HG02852 (cell line): ENCODE measurements around the gene DAP.
"Not testable (repeated sequence)": the region's sequence is repeated elsewhere in the genome, so short reads cannot be mapped to it uniquely, and the experiment has no call there.

Experiments used
- ATAC-seq: cut with Tn5 transposase; IDR thresholded peaks from one replicate; pipeline ENCODE4 v1.9.1; 2021; ENCODE audit warnings: mild to moderate bottlenecking, moderate library complexity; ENCODE audit not compliant: unreplicated experiment

DAP gene, protein sequence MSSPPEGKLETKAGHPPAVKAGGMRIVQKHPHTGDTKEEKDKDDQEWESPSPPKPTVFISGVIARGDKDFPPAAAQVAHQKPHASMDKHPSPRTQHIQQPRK

DNA sequence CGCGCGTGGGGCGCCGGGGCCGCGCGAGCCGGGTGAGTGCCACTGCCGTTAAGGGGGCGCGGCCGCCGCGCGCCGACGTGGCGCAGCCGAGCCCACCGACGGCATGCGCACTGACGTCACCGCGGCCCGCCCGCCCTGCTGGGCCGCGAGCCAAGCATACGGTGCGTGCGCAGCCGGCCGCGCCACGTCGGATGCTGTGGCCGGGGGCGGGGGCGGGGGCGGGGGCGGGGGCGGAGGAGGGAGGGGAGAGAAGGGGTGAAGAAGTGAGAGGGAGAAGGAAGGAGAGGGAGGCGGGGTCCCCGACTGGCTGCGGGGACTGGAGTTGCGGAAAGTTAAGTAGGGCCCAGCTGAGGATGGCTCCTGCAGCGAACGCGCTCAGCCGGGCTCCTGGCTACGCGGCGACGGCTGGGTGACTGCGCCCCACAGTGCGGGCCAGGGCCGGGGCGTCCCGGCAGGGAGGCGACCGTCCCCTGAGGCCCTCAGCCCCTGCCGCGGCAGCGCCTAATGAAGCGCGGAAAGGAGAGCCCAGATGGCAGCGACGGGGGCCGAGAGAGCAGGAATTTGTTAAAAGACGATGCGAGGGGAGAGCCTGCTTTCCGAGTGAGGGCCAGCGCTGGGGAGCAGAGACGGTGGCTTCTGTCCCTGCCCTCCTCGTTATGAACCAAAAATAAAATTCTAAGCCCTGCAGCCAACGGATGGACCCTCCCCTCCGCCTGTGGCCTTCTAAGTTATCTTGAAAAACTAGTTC lies at the start of gene DAP:
Gene DAP, minus strand, starts transcription at position 50 of the 748 bp plus-strand sequence. CDS start 166 bp downstream, outside the sequence.
- peak; percentile 75 for ATAC-seq

DNA sequence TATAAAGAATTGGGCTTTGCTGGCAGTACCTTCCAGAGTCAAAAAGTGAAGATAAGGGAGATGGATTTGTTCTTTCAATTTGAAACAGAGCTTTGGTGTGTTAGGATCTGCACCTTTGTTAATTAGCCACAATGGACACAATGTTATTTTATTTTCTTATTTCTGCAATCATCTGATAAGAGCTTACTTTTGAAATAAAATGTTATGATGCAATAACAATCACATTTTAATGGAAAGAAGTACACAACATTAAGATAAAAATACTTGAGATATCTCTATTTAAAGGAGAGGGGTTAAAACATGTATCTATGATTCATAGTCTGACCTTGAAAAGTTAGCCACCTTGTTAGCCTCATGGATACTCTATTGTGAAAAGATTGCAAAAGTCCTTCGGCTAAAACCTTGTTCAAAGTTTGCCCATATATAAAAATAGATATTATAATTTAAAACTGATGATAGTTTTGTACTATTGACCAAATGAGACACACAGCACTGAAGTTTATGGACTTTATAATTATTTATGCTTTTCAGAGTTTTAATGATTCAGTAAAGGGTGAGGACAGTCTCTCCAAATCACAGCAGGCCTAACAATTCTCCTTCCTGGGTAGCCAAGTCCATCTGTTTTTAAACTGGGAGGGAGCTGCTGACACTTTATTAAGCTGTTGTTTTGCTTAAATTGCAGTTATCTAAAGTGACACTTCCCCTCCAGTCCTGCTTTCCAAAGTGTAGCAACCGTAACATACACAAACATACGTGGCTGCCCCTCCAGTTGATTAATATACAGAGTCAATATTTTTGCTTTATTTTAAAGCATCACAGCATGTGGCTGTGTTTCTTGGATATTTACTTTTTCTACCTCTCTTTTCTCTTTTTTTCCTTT lies 47.6 kb upstream of the DAP start:
- no peak for ATAC-seq

DNA sequence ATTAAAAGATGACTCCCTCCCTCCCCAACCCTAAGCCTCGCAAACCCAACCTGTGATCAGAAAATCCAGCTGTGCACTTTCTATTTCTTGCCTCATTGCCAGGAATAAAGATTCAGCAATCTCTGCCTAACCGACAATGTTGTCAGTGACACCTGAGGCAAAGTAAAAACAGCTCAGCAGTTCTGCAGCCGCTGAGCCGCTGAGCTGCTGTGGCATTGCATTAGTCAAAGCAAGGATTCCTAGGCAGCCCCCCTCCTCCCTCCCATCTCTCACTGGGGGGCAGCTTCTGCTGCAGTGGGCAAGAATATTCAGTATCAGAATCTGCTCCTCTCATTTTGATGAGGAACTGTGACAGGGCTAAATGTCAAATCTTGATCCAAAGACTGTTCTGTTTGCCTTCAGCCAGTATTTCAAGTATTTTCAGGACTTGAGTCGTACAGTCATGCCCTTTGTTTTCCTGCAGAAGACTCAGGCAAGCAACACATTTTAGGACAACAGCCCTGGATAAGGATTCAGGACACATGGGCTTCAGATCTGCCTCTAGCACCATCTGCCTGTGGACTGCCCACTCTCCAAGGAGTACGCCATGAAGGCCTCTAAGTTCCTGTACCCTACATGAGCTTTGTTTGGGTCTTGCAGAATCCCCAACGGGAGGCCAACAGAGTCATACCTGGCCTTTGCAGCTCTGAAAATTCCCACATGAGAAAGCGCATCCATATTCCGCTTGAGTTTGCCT lies 41.1 kb upstream of the DAP start:
- ATAC-seq = no peak

GRCh38 chr5:10800852-10801251 lies 39.8 kb upstream of the DAP start:
- no peak for ATAC-seq

GRCh38 chr5:10797261-10797660 lies 36.2 kb upstream of the DAP start:
- no peak for ATAC-seq

DNA sequence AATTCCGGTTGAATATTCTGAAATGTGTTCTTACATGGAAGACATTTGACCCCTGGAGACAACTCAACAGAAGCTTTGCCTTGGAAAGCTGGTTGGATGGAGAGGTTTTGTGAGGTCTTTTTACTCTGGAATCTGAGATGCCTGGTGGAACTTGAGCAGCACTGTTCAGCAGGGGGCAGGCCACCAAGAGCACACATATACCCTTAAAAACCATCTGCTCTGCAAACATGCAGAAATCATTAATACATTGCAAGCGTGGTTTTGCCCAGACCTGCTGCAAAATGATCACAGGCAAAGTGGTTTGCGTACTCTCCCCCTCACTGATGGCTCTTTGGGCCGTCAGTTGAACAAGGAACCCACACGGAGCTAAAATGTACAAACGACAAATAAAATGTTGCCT lies 32.8 kb upstream of the DAP start:
- ATAC-seq = no peak

GRCh38 chr5:10792336-10792735 lies 31.3 kb upstream of the DAP start:
- ATAC-seq = no peak

- no peak for ATAC-seq
These were observed 28.7 kb upstream of the DAP start for GRCh38 chr5:10789726-10790125.

DNA sequence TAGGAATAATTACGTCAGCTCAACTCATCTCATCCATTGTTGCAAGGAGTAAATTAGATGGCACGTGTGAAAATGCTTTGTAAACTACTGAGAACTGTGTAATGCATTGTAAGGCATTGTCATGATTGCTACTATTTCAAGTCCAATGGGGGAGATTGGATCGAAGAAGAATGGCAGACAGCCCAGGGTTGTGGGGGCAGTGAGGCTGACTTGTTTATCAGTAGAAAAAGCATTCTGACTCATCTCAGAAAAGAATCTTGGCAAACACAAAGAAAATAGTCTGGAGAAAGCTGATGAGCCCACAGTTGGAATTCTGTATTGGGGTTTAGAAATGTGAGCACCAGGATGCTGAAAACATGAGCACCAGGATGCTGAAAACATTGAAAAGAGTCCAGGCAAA lies 28.0 kb upstream of the DAP start:
- no peak for ATAC-seq

DNA sequence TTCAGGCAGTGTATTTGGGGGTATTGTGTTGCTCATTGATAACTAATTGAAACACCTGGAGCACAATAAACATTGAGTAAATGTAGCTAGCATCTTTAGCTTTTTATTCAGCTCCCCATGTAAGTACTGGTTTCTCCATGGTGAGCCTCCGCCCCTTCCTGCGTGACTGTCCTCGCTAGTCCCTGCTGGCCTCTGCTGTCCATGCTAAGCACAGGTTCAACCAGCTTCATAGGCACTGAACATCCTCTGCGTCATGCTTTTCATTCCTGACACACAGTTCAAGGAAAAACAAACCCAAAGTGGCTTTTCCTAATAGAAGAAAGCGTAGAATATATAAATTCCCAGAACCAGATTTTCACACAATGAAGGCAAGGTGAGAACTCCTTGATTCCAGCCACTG lies 27.3 kb upstream of the DAP start:
- ATAC-seq = no peak

GRCh38 chr5:10786835-10787234 lies 25.8 kb upstream of the DAP start:
- ATAC-seq = no peak

- ATAC-seq = not testable (repeated sequence)
These were observed 19.2 kb upstream of the DAP start for GRCh38 chr5:10780208-10780607.

DNA sequence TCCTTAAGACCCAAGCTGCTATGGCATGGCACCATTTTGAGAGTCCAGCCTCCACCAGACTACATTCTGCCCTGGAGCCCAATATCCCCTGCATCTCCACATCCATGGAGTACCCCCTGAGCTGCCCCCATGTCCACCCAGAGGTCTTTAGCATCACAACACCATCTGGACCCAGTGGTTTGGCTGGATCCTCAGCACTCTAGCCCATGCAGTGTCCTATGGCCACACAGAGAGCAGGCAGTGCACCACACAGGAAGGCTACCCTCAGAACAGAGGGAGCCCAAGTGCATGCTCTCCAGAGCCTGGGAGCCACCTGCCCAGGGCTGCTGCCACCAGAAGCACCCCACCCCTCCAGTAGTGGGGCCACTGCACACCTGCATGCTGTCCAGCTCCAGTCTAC lies 18.6 kb upstream of the DAP start:
- ATAC-seq = no peak

DNA sequence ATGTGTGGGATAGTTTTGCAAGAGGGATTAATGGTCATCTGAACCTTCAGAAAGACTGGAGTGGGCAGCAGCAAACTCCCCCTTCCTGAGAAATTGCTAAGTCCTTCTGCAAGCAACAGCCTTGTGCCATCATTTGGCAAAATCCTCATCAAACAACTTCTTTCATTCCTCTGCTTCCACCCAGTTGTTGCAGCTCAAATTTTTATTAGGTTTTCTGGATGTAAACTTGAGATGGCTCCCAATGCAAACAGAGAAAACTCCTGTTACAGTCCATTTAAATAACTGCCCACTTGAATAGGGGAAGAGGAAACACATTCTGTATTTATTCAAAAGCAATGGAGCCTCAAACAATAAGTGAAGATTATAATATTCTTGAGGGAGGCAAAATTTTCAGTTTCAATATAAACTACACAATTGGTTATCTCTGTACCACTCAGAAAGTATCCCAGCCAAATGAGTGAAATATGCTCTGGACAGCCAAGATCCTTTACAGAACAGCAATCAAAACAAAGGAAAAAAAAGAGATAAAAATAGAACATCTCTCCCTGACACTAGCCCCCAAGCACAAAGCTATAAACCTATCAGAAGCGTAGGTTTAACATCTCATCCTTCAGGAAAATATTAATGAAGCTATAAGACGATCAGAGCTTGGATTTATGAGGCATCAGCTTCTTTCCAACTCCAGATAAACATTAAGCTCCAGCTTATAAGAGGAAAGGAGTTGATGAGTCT lies 17.3 kb upstream of the DAP start:
- ATAC-seq = no peak

- no peak for ATAC-seq
These were observed 14.6 kb upstream of the DAP start for GRCh38 chr5:10775646-10776045.

GRCh38 chr5:10772901-10773585 lies 12.0 kb upstream of the DAP start:
- ATAC-seq = no peak

DNA sequence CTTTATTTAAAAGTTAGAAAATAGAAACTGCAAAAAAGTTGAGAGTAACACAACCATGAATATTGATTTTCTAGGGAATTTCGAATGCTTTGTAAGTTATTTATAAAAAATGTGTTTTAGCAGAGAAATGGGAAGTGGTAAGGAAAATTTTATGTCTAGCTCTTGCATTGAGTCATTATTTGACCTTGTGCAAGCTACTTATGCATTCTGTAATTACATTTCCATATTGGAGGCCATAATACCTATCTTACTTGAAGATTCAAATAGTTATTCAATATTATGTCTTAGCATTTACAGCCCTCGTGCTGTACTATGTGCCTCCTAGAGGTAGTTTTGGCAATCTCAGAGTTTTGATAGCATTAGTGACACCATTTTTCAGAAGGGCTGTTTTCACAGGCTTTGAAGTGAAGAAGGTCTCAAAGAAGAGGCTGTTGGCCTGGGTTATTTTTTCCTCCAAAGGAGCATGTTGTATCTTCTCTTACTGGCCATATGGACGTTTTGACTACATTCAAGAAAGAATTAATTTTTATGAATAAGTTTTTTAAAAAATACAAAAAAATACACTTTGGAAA lies 7.4 kb upstream of the DAP start:
- no peak for ATAC-seq

DNA sequence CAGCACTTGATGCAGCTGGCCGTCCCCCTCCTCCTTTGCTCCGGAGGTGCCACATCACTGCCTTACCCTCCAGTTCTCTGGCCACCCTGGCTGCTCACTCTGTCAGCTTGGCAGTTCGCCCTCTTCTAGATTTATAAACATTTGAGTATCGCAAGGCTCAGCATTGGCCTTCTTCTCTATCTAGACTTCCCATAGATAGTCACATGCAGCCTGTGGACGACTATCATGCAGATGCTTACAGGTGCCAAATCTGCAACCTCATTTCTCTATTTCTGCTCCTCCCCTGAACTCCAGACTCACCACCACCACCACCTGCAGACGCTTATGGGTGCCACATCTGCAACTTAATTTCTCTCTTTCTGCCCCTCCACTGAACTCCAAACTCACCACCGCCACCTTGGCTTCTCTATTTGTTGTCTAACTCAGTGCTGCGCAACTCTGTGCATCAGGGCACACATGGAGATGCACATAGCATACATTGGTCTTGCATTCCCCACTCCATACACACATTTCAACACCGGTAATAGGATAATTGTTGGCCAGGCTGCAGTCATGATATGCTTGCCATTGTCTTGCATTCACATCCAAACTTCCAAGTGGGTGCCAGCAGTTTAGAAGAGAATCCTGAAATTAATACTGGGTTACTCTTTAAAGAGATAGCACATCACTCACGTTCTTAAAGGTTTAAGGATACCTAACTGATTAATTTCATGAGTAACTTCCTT lies 1.9 kb upstream of the DAP start:
- ATAC-seq = no peak
